HG02623 (cell line): ENCODE data around the gene CYSTM1.

Experiments
- ATAC-seq: cut with Tn5 transposase; IDR thresholded peaks from one replicate; pipeline ENCODE4 v1.9.1; 2021; ENCODE audit warnings: moderate library complexity; ENCODE audit not compliant: unreplicated experiment

Gene CYSTM1

GRCh38 chr5:140232731-140233130 lies 57.7 kb downstream of the CYSTM1 start:
- ATAC-seq: no peak

- no peak for ATAC-seq
Observed at GRCh38 chr5:140234377-140234989, 59.5 kb downstream of the CYSTM1 start.

GRCh38 chr5:140235791-140236551 lies 61.0 kb downstream of the CYSTM1 start:
- no peak for ATAC-seq

GRCh38 chr5:140236891-140237598 lies 62.1 kb downstream of the CYSTM1 start:
- no peak for ATAC-seq

- ATAC-seq: no peak
Observed at GRCh38 chr5:140238756-140239155, 63.8 kb downstream of the CYSTM1 start.

- ATAC-seq: no peak
Observed at GRCh38 chr5:140239461-140239860, 64.5 kb downstream of the CYSTM1 start.

- no peak for ATAC-seq
Observed at GRCh38 chr5:140239939-140240700, 65.1 kb downstream of the CYSTM1 start.

- no peak for ATAC-seq
Observed at GRCh38 chr5:140240987-140241706, 66.2 kb downstream of the CYSTM1 start.

GRCh38 chr5:140242099-140242498 lies 67.1 kb downstream of the CYSTM1 start:
- no peak for ATAC-seq

- no peak for ATAC-seq
Observed at GRCh38 chr5:140242890-140243585, 68.0 kb downstream of the CYSTM1 start.

- no peak for ATAC-seq
Observed at GRCh38 chr5:140243706-140244250, 68.8 kb downstream of the CYSTM1 start.

GRCh38 chr5:140244525-140245025 lies 69.6 kb downstream of the CYSTM1 start:
- peak; percentile 70 for ATAC-seq

- no peak for ATAC-seq
Observed at GRCh38 chr5:140245341-140245740, 70.4 kb downstream of the CYSTM1 start.

- no peak for ATAC-seq
Observed at GRCh38 chr5:140245926-140246325, 70.9 kb downstream of the CYSTM1 start.

- ATAC-seq: no peak
Observed at GRCh38 chr5:140246378-140247122, 71.6 kb downstream of the CYSTM1 start.

- no peak for ATAC-seq
Observed at GRCh38 chr5:140248414-140248813, 73.4 kb downstream of the CYSTM1 start.

GRCh38 chr5:140249536-140249935 lies 74.5 kb downstream of the CYSTM1 start:
- no peak for ATAC-seq

GRCh38 chr5:140250386-140250785 lies 75.4 kb downstream of the CYSTM1 start:
- no peak for ATAC-seq

GRCh38 chr5:140251527-140251973 lies 76.6 kb downstream of the CYSTM1 start:
- ATAC-seq: no peak
